H1 (cell line): ENCODE results near the gene NAA40. TPM values are rescaled to one million over a fixed set of nuclear protein-coding genes. Genes with fewer than 3 reads are reported as not detected.
A peak's percentile ranks its signal among the peaks of the same experiment; 100 is the strongest.

ENCODE experiments used
- CTCF ChIA-PET: fragments of 300-600 bp; sonication (Branson Sonifier 250); formaldehyde crosslinking; loops from one replicate; lab custom pipeline; 2021; ENCODE audit not compliant: partially characterized antibody; lab: Charles Lee
- POLR2A ChIA-PET: fragments of 300-600 bp; sonication (Branson Sonifier 250); formaldehyde crosslinking; loops from one replicate; lab custom pipeline; 2021; ENCODE audit warnings: inconsistent platforms; ENCODE audit not compliant: partially characterized antibody; lab: Charles Lee
- DNase-seq, 2 experiments: peaks; one replicate each; pipeline versions ENCODE4 v3.0.0 to v3.0.0-alpha.2; 2010 to 2022; ENCODE audit warnings: low spot score in 2 of 2, low read depth in 1 of 2, mixed read lengths in 1 of 2
- FAIRE-seq: peaks from 2 replicates; lab custom pipeline; 2011; peaks lifted over from hg19 to GRCh38; lab: Jason Lieb, UNC
- H2AFZ ChIP-seq: 2 replicates; pipeline ENCODE4 v1.8.1; 2012; ENCODE audit warnings: low read length, inconsistent platforms
- H2AK5ac ChIP-seq: 2 replicates; pipeline ENCODE4 v1.6.1; 2013; ENCODE audit warnings: low read depth, low read length
- H2BK120ac ChIP-seq: replicated peaks from 2 replicates; pipeline ENCODE3; 2013; ENCODE audit warnings: low read depth, low read length, inconsistent platforms
- H2BK12ac ChIP-seq: 2 replicates; pipeline ENCODE4 v1.6.1; 2013; ENCODE audit warnings: low read depth, low read length
- H2BK15ac ChIP-seq: 2 replicates; pipeline ENCODE4 v1.6.1; 2013; ENCODE audit warnings: low read length
- H2BK20ac ChIP-seq: 2 replicates; pipeline ENCODE4 v1.6.1; 2013; ENCODE audit warnings: low read length
- H2BK5ac ChIP-seq: 2 replicates; pipeline ENCODE4 v1.6.1; 2013; ENCODE audit warnings: low read depth, low read length
- H3K14ac ChIP-seq: 2 replicates; pipeline ENCODE4 v1.6.1; 2013; ENCODE audit warnings: inconsistent platforms; ENCODE audit not compliant: insufficient read length
- H3K18ac ChIP-seq: 2 replicates; pipeline ENCODE4 v1.6.1; 2013; ENCODE audit warnings: low read length; ENCODE audit errors: extremely low read depth
- H3K23ac ChIP-seq: 2 replicates; pipeline ENCODE4 v1.6.1; 2013; ENCODE audit warnings: inconsistent platforms; ENCODE audit not compliant: insufficient read length
- H3K23me2 ChIP-seq: 2 replicates; pipeline ENCODE4 v1.6.1; 2013; ENCODE audit warnings: low read depth, low read length
- H3K27ac ChIP-seq: 2 replicates; pipeline ENCODE4 v1.6.1; 2011; ENCODE audit warnings: low read depth, low read length, inconsistent platforms
- H3K27me3 ChIP-seq, 4 experiments: replicated peaks in 1 of 4; 1 replicate in 1 of 4; 2 replicates in 3 of 4; pipeline versions ENCODE4 v1.6.1 to v1.8.1; 2011 to 2013; ENCODE audit warnings: low read length in 3 of 4, mild to moderate bottlenecking in 3 of 4, inconsistent platforms in 2 of 4, mixed read lengths in 2 of 4, moderate library complexity in 1 of 4; ENCODE audit not compliant: control insufficient read depth in 3 of 4, insufficient read depth in 3 of 4; ENCODE audit errors: extremely low read depth in 1 of 4
- H3K36me3 ChIP-seq, 4 experiments: 2 replicates each; pipeline versions ENCODE4 v1.6.1 to v1.8.1; 2011 to 2013; ENCODE audit warnings: mild to moderate bottlenecking in 4 of 4, low read length in 3 of 4, moderate library complexity in 2 of 4, control low read depth in 1 of 4, inconsistent platforms in 1 of 4; ENCODE audit not compliant: insufficient read depth in 4 of 4, control insufficient read depth in 2 of 4
- H3K4ac ChIP-seq: replicated peaks from 2 replicates; pipeline ENCODE3; 2013; ENCODE audit warnings: low read length, low read depth, mixed read lengths, inconsistent platforms; ENCODE audit not compliant: insufficient read length
- H3K4me1 ChIP-seq, 4 experiments: replicated peaks in 1 of 4; 1 replicate in 1 of 4; 2 replicates in 3 of 4; pipeline versions ENCODE4 v1.6.1 to v1.8.1; 2011 to 2013; ENCODE audit warnings: low read length in 3 of 4, inconsistent platforms in 2 of 4, mixed read lengths in 1 of 4; ENCODE audit not compliant: insufficient read depth in 4 of 4, control insufficient read depth in 3 of 4
- H3K4me2 ChIP-seq, 2 experiments: 2 replicates each; pipeline versions ENCODE4 v1.6.1 to v1.8.1; 2011 to 2013; ENCODE audit warnings: low read depth in 2 of 2, low read length in 2 of 2, control low read depth in 1 of 2, inconsistent platforms in 1 of 2, mild to moderate bottlenecking in 1 of 2; ENCODE audit not compliant: insufficient read depth in 1 of 2
- H3K4me3 ChIP-seq, 4 experiments: fragments of 200-600, 300-600 bp in 1 of 4; sonication (generic), shearing (Covaris generic), sonication (Bioruptor Twin) in 1 of 4; 2 replicates each; pipeline versions ENCODE4 v1.5.1 to v1.8.1; 2011 to 2016; ENCODE audit warnings: low read length in 4 of 4, low read depth in 3 of 4, control low read depth in 2 of 4, inconsistent platforms in 2 of 4, mild to moderate bottlenecking in 2 of 4, mixed read lengths in 1 of 4, moderate library complexity in 1 of 4; ENCODE audit not compliant: insufficient read depth in 2 of 4; ENCODE audit errors: extremely low read depth in 1 of 4
- H3K56ac ChIP-seq: replicated peaks from 2 replicates; pipeline ENCODE3; 2013; ENCODE audit warnings: low read depth, mild to moderate bottlenecking, mixed read lengths, low read length, inconsistent platforms; ENCODE audit not compliant: insufficient read length
- H3K79me1 ChIP-seq: 2 replicates; pipeline ENCODE4 v1.6.1; 2013; ENCODE audit warnings: low read depth, low read length, control low read depth
- H3K79me2 ChIP-seq, 2 experiments: 2 replicates each; pipeline versions ENCODE4 v1.6.1 to v1.8.1; 2012 to 2013; ENCODE audit warnings: low read length in 2 of 2, mild to moderate bottlenecking in 2 of 2, inconsistent platforms in 1 of 2; ENCODE audit not compliant: insufficient read depth in 2 of 2, control insufficient read depth in 1 of 2
- H3K9ac ChIP-seq, 4 experiments: replicated peaks in 1 of 4; 1 replicate in 1 of 4; 2 replicates in 3 of 4; pipeline versions ENCODE4 v1.6.1 to v1.8.1; 2011 to 2013; ENCODE audit warnings: low read depth in 3 of 4, low read length in 3 of 4, control low read depth in 2 of 4, mild to moderate bottlenecking in 2 of 4, moderate library complexity in 2 of 4, inconsistent platforms in 1 of 4; ENCODE audit errors: extremely low read depth in 1 of 4
- H3K9me3 ChIP-seq, 2 experiments: 2 replicates each; pipeline versions ENCODE4 v1.6.1 to v1.8.1; 2012 to 2013; ENCODE audit warnings: mild to moderate bottlenecking in 2 of 2, moderate library complexity in 2 of 2, control low read depth in 1 of 2, inconsistent platforms in 1 of 2, low read depth in 1 of 2, low read length in 1 of 2, mixed read lengths in 1 of 2; ENCODE audit not compliant: insufficient read depth in 2 of 2
- H4K20me1 ChIP-seq, 2 experiments: replicated peaks in 1 of 2; 2 replicates each; pipeline versions ENCODE3 to v1.8.1; 2011 to 2013; ENCODE audit warnings: inconsistent platforms in 2 of 2, low read length in 2 of 2, mild to moderate bottlenecking in 1 of 2; ENCODE audit not compliant: insufficient read depth in 2 of 2, control insufficient read depth in 1 of 2
- H4K5ac ChIP-seq: 2 replicates; pipeline ENCODE4 v1.6.1; 2013; ENCODE audit warnings: low read length, low read depth, mixed read lengths, inconsistent platforms; ENCODE audit not compliant: insufficient read length
- H4K8ac ChIP-seq: 2 replicates; pipeline ENCODE4 v1.8.0; 2013; ENCODE audit warnings: mild to moderate bottlenecking, moderate library complexity, low read length, inconsistent platforms; ENCODE audit not compliant: insufficient read depth; ENCODE audit errors: extremely low read depth
- H4K91ac ChIP-seq: replicated peaks from 2 replicates; pipeline ENCODE3; 2013; ENCODE audit warnings: low read length, mixed read lengths, inconsistent platforms; ENCODE audit not compliant: insufficient read length
- BCL11A ChIP-seq, 2 experiments: IDR thresholded peaks; one replicate each; pipeline ENCODE4 v1.6.1; 2011; ENCODE audit warnings: low read depth in 2 of 2, low read length in 2 of 2, mild to moderate bottlenecking in 2 of 2
- BRCA1 ChIP-seq: IDR thresholded peaks from 2 replicates; pipeline ENCODE4 v1.6.1; 2012; ENCODE audit warnings: low read depth, low read length, improper control_type of control experiment
- CBX8 ChIP-seq: fragments of 300-800, 300-1000 bp; sonication (generic); IDR thresholded peaks from 2 replicates; pipeline ENCODE4 v1.7.1; 2016; ENCODE audit warnings: low read depth, low read length, borderline replicate concordance
- EP300 ChIP-seq, 2 experiments: IDR thresholded peaks; 1 replicate in 1 of 2; 2 replicates in 1 of 2; pipeline ENCODE4 v1.6.1; 2011 to 2012; ENCODE audit warnings: low read depth in 2 of 2, low read length in 2 of 2, mild to moderate bottlenecking in 2 of 2, borderline replicate concordance in 1 of 2, inconsistent platforms in 1 of 2, moderate library complexity in 1 of 2
- KDM5A ChIP-seq: fragments of 200-600 bp; IDR thresholded peaks from 2 replicates; pipeline ENCODE4 v1.7.1; 2012; ENCODE audit warnings: mild to moderate bottlenecking, low read length, inconsistent platforms, mixed read lengths
- NRF1 ChIP-seq: IDR thresholded peaks from 2 replicates; pipeline ENCODE4 v1.6.1; 2011; ENCODE audit warnings: mild to moderate bottlenecking, low read depth, low read length, improper control_type of control experiment
- SAP30 ChIP-seq: fragments of 300-600 bp; sonication (generic); IDR thresholded peaks from 2 replicates; pipeline ENCODE4 v1.7.1; 2012; ENCODE audit warnings: low read length, moderate library complexity, mild to moderate bottlenecking, inconsistent platforms; ENCODE audit not compliant: insufficient read depth, insufficient replicate concordance
- SIRT6 ChIP-seq: IDR thresholded peaks from one replicate; pipeline ENCODE4 v1.7.1; 2012; ENCODE audit warnings: low read length, inconsistent platforms
- TEAD4 ChIP-seq: IDR thresholded peaks from 2 replicates; pipeline ENCODE4 v1.6.1; 2012; ENCODE audit warnings: low read depth, low read length, inconsistent platforms, mixed read lengths
- ZNF274 ChIP-seq: IDR thresholded peaks from 2 replicates; pipeline ENCODE4 v1.7.0; 2012; ENCODE audit warnings: low read length, borderline replicate concordance; ENCODE audit errors: extremely low read depth
- WGBS, 2 experiments: shearing (Covaris generic) in 1 of 2; methylation state at CpG; one replicate each; pipeline versions ENCODE4 v1.1.6 to v1.1.7; 2013 to 2015; ENCODE audit warnings: low lambda C conversion rate in 2 of 2, mixed read lengths in 2 of 2, inconsistent platforms in 1 of 2, low coverage in 1 of 2, missing lambda C conversion rate in 1 of 2; ENCODE audit not compliant: insufficient replicate concordance in 2 of 2, insufficient coverage in 1 of 2, insufficient read length in 1 of 2; ENCODE audit errors: extremely low coverage in 1 of 2, missing lambda C conversion rate in 1 of 2; 5-methylcytosine and 5-hydroxymethylcytosine counted together
- polyA plus RNA-seq, 7 experiments: library from polyadenylated mRNA; depleted of rRNA in 3 of 7; stranded (reverse) in 5 of 7; unstranded in 2 of 7; fragments of >200 nt in 5 of 7; fragments of 200-250 nt in 2 of 7; gene quantifications; 1 replicate in 5 of 7; 2 replicates in 1 of 7; 4 replicates in 1 of 7; pipeline versions ENCODE4 v1.2.1 to v1.2.3, GENCODE V29; 2011 to 2013; ENCODE audit warnings: missing spikeins in 2 of 7, mixed read lengths in 2 of 7
- total RNA-seq: library from RNA; stranded (reverse); fragmentation: NEBNext Ultra II Directional; extraction: Animal tissue kit (Norgen Biotek cat#: 25700); gene quantifications from 2 replicates; pipeline ENCODE4 v1.2.1, GENCODE V29; 2021

NAA40 gene
- total and polyA plus RNA-seq, 2 of the 8 experiments (the other 6 are each of a cell fraction or from before 2014, with no cell fraction given) = 20.0 to 31.1 TPM

DNA sequence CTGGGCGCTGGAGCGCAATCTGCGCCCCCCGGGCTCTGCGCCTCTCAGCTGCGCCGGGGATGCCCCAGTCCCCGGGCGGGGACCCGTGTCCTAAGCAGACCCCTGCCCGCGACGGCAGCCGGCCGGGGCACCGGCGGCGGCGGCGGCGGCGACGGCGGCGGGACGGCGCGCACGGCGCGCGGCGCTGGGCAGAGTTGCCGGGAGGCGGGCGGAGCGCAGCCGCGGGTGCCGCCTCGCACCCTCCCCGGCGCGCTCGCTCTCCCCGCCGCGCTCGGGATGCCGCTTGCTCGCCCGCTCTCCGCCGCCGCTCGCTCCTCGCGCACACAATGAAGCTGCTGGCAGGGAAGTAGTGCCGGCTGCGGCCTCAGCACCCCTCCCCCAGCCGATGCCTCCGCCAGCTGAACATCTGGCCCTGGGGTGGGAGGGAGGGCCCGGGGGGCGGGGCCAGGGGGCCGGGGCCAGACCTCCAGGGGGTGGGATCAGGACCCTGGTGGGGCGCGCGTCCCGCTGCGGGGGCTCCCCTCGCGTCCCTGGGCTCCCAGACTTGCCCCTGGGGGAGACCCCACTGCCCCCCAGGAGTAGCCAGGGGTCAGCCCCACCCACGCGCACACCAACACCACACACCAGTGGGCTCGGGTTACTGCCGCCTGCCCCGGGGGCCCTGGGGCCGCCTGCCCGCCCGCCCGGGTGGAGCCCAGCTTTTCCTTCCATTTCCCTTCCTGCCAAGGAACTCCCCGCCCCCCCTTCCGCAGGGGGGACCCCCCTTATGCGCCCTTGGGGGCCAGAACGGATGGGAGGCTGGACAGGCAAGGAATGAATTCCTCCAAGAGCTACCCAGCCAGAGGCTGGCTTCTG lies 21.7 kb upstream of the NAA40 start, which contains the start of gene RCOR2:
Gene RCOR2 (minus strand): TSS at position 328 of the 855 bp plus-strand sequence. CDS start 708 bp downstream, outside the sequence.
- Histone ChIP-seq H2BK12ac (peak within 1 kb of the TSS; percentile 35; the same call in 1 of the 2 replicates), H3K4me3 (peak within 1 kb of the TSS; percentile 67 to 95 (median 89)), H3K79me1 (peaks cover 9% of the 10 kb centered on the region), H3K9ac (peak within 1 kb of the TSS; percentile 15 to 88 (median 83); a peak in 5 of 7 replicates), H3K23me2 (peaks cover 31% of the 10 kb centered on the region), H3K9me3 (no peaks in the 10 kb centered on the region), H4K20me1 (peaks cover 12 to 17% of the 10 kb centered on the region in 2 experiments), H2AFZ (no peak within 1 kb of the TSS), H2AK5ac (no peak within 1 kb of the TSS), H3K14ac (peak within 1 kb of the TSS; percentile 25), H3K36me3 (peaks cover 10 to 28% (median 19%) of the 10 kb centered on the region in 4 experiments; a peak in 7 of 8 replicates), H4K8ac (peak within 1 kb of the TSS; percentile 97), H2BK15ac (peak within 1 kb of the TSS; percentile 96), H3K4me2 (peak within 1 kb of the TSS; percentile 89 to 99), H3K79me2 (peaks cover 3 to 29% of the 10 kb centered on the region in 2 experiments; a peak in 3 of 4 replicates), H3K27me3 (no peaks in the 10 kb centered on the region), H4K5ac (peak within 1 kb of the TSS; percentile 98), H2BK20ac (no peak within 1 kb of the TSS; the same call in 1 of the 2 replicates), H3K4ac (peak within 1 kb of the TSS; percentile 76), H3K18ac (peak within 1 kb of the TSS; percentile 100), H3K27ac (peak within 1 kb of the TSS; percentile 95), H3K56ac (peak within 1 kb of the TSS; percentile 80), H3K23ac (no peak within 1 kb of the TSS), H4K91ac (peak within 1 kb of the TSS; percentile 98), H3K4me1 (peaks cover 2 to 37% (median 31%) of the 10 kb centered on the region in 4 experiments), H2BK5ac (peak within 1 kb of the TSS; percentile 99), H2BK120ac (peak within 1 kb of the TSS; percentile 85)
- DNase-seq (peak in 1 of 2 experiments; percentile 88), FAIRE-seq (no peak)
- 1% methylated on average over 48 of the region's 85 CpGs; no CpG with 5 or more reads in 1 of the 2 experiments for WGBS, 2 experiments
- ChIA-PET CTCF (interaction anchor here (0.6 to 9.3 kb wide), 20 partner anchors 8 to 117 kb away, joined by 3 to 129 read pairs (median 4); partner anchors contain the start of gene NAA40), POLR2A (interaction anchor here (0.7 to 10.7 kb wide), 27 partner anchors 8 to 331 kb away, joined by 3 to 173 read pairs (median 4); partner anchors contain the start of genes MARK2, NAA40 and ZFTA)
- TF ChIP-seq BCL11A (IDR thresholded peaks at IDR 0.05; ENCODE audit: low read depth in 2 of 2, low read length in 2 of 2) = no peak
- no peak for TF ChIP-seq BRCA1
- no peak for TF ChIP-seq KDM5A
- no peak for TF ChIP-seq NRF1
- no peak for TF ChIP-seq ZNF274
- no peak for TF ChIP-seq SAP30
- no peak; a peak in 1 of 3 replicates for TF ChIP-seq EP300 (IDR thresholded peaks at IDR 0.05; ENCODE audit: borderline replicate concordance in 1 of 2, low read depth in 2 of 2, low read length in 2 of 2)
- TF ChIP-seq SIRT6 = no peak
- no peak for TF ChIP-seq TEAD4
- no peak for TF ChIP-seq CBX8
